Liver (tissue), 3 donors: Measurements from ENCODE around the gene ARHGEF28.

ENCODE experiments used
- EGR1 ChIP-seq, 2 donors: IDR thresholded peaks; 2 replicates each; pipeline ENCODE4 v1.6.1; 2016 to 2018; ENCODE audit warnings: antibody characterized with exemption in 2 of 2, low read depth in 2 of 2
- FOXA2 ChIP-seq: IDR thresholded peaks from 2 replicates; pipeline ENCODE4 v1.6.1; 2016; ENCODE audit warnings: antibody characterized with exemption
- GABPA ChIP-seq, 2 donors: IDR thresholded peaks in 1 of 2; conservative IDR thresholded peaks in 1 of 2; 2 replicates each; pipeline ENCODE4 v1.6.1; 2016; ENCODE audit warnings: antibody characterized with exemption in 2 of 2, mild to moderate bottlenecking in 1 of 2, moderate library complexity in 1 of 2
- RAD21 ChIP-seq, 2 donors: IDR thresholded peaks; 2 replicates each; pipeline ENCODE4 v1.6.1; 2016; ENCODE audit warnings: antibody characterized with exemption in 2 of 2, mild to moderate bottlenecking in 2 of 2
- RXRA ChIP-seq, 2 donors: IDR thresholded peaks; 2 replicates each; pipeline ENCODE4 v1.6.1; 2017 to 2018; ENCODE audit warnings: antibody characterized with exemption in 2 of 2, mild to moderate bottlenecking in 1 of 2
- SP1 ChIP-seq: IDR thresholded peaks from 2 replicates; pipeline ENCODE4 v1.6.1; 2018; ENCODE audit warnings: antibody characterized with exemption, mild to moderate bottlenecking
- TAF1 ChIP-seq: conservative IDR thresholded peaks from 2 replicates; pipeline ENCODE4 v1.6.1; 2016; ENCODE audit warnings: antibody characterized with exemption, mild to moderate bottlenecking
- YY1 ChIP-seq: IDR thresholded peaks from 2 replicates; pipeline ENCODE4 v1.6.1; 2016; ENCODE audit warnings: antibody characterized with exemption, mild to moderate bottlenecking
- TF ChIP-seq, protein P1 (sequence below): IDR thresholded peaks from 2 replicates; pipeline ENCODE4 v1.6.1; 2016; ENCODE audit warnings: antibody characterized with exemption, mild to moderate bottlenecking
- TF ChIP-seq, protein P2 (sequence below): fragments of 150-350 bp; IDR thresholded peaks from 2 replicates; pipeline ENCODE4 v1.5.1; 2017; ENCODE audit warnings: improper control_type of control experiment, low read depth, low read length; ENCODE audit not compliant: missing input control
- TF ChIP-seq, protein P3 (sequence below): IDR thresholded peaks from 2 replicates; pipeline ENCODE4 v1.6.1; 2016; ENCODE audit warnings: antibody characterized with exemption
- TF ChIP-seq, protein P4 (sequence below): IDR thresholded peaks from 2 replicates; pipeline ENCODE4 v1.6.1; 2016; ENCODE audit warnings: antibody characterized with exemption
- donor health status: healthy.
- donor health status: healthy.

DNA sequence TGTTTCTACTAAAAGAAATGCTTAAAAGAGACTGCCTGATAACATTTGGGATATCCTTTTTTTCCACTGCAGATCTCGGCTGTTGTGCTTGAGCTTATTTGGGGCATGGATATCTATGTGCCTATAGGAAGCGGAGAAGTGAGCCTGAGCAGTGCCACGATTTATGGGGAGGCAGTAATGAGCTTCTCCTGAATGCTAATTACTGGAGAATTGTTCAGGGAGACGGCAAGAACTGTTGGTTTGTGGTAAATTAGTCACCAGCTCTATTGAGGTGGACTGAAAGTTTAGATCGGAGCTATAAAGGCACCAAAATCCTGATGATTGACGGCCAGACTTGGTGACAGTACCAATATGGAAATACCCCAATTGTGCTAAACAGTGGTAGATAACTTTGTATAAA is 186.5 kb downstream of the ARHGEF28 start:
- TF ChIP-seq, protein P1, sequence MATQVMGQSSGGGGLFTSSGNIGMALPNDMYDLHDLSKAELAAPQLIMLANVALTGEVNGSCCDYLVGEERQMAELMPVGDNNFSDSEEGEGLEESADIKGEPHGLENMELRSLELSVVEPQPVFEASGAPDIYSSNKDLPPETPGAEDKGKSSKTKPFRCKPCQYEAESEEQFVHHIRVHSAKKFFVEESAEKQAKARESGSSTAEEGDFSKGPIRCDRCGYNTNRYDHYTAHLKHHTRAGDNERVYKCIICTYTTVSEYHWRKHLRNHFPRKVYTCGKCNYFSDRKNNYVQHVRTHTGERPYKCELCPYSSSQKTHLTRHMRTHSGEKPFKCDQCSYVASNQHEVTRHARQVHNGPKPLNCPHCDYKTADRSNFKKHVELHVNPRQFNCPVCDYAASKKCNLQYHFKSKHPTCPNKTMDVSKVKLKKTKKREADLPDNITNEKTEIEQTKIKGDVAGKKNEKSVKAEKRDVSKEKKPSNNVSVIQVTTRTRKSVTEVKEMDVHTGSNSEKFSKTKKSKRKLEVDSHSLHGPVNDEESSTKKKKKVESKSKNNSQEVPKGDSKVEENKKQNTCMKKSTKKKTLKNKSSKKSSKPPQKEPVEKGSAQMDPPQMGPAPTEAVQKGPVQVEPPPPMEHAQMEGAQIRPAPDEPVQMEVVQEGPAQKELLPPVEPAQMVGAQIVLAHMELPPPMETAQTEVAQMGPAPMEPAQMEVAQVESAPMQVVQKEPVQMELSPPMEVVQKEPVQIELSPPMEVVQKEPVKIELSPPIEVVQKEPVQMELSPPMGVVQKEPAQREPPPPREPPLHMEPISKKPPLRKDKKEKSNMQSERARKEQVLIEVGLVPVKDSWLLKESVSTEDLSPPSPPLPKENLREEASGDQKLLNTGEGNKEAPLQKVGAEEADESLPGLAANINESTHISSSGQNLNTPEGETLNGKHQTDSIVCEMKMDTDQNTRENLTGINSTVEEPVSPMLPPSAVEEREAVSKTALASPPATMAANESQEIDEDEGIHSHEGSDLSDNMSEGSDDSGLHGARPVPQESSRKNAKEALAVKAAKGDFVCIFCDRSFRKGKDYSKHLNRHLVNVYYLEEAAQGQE, result no peak
- TF ChIP-seq, protein P2, sequence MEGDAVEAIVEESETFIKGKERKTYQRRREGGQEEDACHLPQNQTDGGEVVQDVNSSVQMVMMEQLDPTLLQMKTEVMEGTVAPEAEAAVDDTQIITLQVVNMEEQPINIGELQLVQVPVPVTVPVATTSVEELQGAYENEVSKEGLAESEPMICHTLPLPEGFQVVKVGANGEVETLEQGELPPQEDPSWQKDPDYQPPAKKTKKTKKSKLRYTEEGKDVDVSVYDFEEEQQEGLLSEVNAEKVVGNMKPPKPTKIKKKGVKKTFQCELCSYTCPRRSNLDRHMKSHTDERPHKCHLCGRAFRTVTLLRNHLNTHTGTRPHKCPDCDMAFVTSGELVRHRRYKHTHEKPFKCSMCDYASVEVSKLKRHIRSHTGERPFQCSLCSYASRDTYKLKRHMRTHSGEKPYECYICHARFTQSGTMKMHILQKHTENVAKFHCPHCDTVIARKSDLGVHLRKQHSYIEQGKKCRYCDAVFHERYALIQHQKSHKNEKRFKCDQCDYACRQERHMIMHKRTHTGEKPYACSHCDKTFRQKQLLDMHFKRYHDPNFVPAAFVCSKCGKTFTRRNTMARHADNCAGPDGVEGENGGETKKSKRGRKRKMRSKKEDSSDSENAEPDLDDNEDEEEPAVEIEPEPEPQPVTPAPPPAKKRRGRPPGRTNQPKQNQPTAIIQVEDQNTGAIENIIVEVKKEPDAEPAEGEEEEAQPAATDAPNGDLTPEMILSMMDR, result no peak
- TF ChIP-seq SP1, result no peak
- TF ChIP-seq YY1, result no peak
- TF ChIP-seq RXRA (IDR thresholded peaks at IDR 0.05), result no peak
- TF ChIP-seq, protein P3, sequence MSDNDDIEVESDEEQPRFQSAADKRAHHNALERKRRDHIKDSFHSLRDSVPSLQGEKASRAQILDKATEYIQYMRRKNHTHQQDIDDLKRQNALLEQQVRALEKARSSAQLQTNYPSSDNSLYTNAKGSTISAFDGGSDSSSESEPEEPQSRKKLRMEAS, result no peak
- no peak for TF ChIP-seq TAF1
- TF ChIP-seq GABPA (IDR thresholded peaks at IDR 0.05 in 1 of 2, conservative IDR thresholded peaks at IDR 0.05 in 1 of 2), result no peak
- TF ChIP-seq, protein P4, sequence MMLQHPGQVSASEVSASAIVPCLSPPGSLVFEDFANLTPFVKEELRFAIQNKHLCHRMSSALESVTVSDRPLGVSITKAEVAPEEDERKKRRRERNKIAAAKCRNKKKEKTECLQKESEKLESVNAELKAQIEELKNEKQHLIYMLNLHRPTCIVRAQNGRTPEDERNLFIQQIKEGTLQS, result no peak
- TF ChIP-seq FOXA2, result no peak
- no peak for TF ChIP-seq RAD21 (IDR thresholded peaks at IDR 0.05)
- no peak for TF ChIP-seq EGR1 (IDR thresholded peaks at IDR 0.05; ENCODE audit: low read depth in 2 of 2)
